Measurements from ENCODE around the gene ASXL1.

DNA sequence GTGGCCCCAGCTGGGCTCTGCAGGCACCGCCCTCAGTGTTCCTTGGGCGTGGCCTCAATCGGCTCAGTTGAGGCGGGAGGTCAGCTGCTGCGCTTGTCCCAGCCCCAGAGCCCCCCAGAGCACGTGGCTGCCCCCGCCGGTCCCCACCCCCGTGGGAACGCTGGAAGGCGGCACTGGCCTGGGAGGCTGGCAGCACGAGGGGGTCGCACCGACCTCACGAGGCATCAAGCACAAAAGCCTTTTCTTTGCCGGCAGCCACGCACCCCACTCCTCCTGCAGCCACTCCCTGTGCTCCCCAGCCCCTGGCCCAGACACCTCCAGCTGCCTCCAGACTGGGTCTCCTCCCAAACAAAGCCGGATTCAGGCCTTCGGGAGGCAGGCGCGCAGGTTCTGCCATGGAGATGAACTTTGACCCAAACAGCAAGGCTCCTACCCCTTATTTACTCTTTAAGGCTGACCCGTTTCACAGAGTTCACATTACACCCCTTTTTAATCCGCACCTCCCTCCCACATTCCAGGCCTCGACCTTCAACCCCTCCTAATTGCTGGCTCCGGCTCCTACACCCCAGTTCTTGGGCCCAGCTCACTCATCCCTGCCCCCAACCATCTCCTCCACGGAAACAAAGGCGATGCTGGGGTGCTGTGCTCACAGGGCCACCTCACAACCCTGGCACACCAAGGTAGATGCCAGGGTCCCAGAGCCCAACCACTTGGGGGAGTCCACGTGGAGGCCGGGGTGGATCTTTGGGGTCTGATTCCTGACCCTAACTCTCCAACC, 115.3 kb downstream of the ASXL1 start:
- TF ChIP-seq ATF3 (IDR thresholded peaks at IDR 0.05) (no peak), ATF3 (CRISPR knock-in tag; conservative IDR thresholded peaks at IDR 0.05) (no peak), HLTF (IDR thresholded peaks at IDR 0.05) (no peak), ZNF282 (CRISPR knock-in tag; IDR thresholded peaks at IDR 0.05) (no peak), OTX1 (CRISPR knock-in tag; IDR thresholded peaks at IDR 0.05) (no peak), EGR1 (conservative IDR thresholded peaks at IDR 0.05) (no peak), MAX (CRISPR knock-in tag; IDR thresholded peaks at IDR 0.05) (no peak; the same call in none of the 2 replicates)
- TF ChIP-seq, protein P1, sequence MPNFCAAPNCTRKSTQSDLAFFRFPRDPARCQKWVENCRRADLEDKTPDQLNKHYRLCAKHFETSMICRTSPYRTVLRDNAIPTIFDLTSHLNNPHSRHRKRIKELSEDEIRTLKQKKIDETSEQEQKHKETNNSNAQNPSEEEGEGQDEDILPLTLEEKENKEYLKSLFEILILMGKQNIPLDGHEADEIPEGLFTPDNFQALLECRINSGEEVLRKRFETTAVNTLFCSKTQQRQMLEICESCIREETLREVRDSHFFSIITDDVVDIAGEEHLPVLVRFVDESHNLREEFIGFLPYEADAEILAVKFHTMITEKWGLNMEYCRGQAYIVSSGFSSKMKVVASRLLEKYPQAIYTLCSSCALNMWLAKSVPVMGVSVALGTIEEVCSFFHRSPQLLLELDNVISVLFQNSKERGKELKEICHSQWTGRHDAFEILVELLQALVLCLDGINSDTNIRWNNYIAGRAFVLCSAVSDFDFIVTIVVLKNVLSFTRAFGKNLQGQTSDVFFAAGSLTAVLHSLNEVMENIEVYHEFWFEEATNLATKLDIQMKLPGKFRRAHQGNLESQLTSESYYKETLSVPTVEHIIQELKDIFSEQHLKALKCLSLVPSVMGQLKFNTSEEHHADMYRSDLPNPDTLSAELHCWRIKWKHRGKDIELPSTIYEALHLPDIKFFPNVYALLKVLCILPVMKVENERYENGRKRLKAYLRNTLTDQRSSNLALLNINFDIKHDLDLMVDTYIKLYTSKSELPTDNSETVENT (CRISPR knock-in tag; IDR thresholded peaks at IDR 0.05): no peak
